NCI-H345 (cell line): ENCODE measurements around the gene NEURL2.

Source experiments
- DNase-seq: peaks from one replicate; lab custom pipeline; 2025; lab: John Stamatoyannopoulos, UW

Gene NEURL2

GRCh38 chr20:45872626-45873025 is 18.4 kb downstream of the NEURL2 start:
- DNase-seq = no peak

- DNase-seq = no peak
Measured at GRCh38 chr20:45867819-45868176, 23.2 kb downstream of the NEURL2 start.

- DNase-seq = no peak
Measured at GRCh38 chr20:45867136-45867818, 23.7 kb downstream of the NEURL2 start.

- no peak for DNase-seq
Measured at GRCh38 chr20:45866454-45866853, 24.6 kb downstream of the NEURL2 start.

- DNase-seq = no peak
Measured at GRCh38 chr20:45863543-45864470, 27.2 kb downstream of the NEURL2 start.

- peak; percentile 85 for DNase-seq
Measured at GRCh38 chr20:45861221-45862075, 29.6 kb downstream of the NEURL2 start.

- DNase-seq = peak; percentile 26
Measured at GRCh38 chr20:45860560-45861220, 30.3 kb downstream of the NEURL2 start.

GRCh38 chr20:45859916-45860315 is 31.1 kb downstream of the NEURL2 start:
- no peak for DNase-seq

- DNase-seq = no peak
Measured at GRCh38 chr20:45857882-45858216, 33.2 kb downstream of the NEURL2 start.

- DNase-seq = peak; percentile 100
Measured at GRCh38 chr20:45857114-45857881, 33.7 kb downstream of the NEURL2 start, which contains the start of the genes ACOT8 and ZSWIM3. TSS of gene ACOT8 (minus strand) at chr20:45857392. CDS start at chr20:45857315, 77 bp downstream. TSS of gene ZSWIM3 (plus strand) at chr20:45857614. CDS start at chr20:45857826, 212 bp downstream.

GRCh38 chr20:45853484-45853883 is 37.5 kb downstream of the NEURL2 start:
- DNase-seq = no peak

- no peak for DNase-seq
Measured at GRCh38 chr20:45852326-45852725, 38.7 kb downstream of the NEURL2 start.

GRCh38 chr20:45851501-45851900 is 39.5 kb downstream of the NEURL2 start:
- no peak for DNase-seq

GRCh38 chr20:45850926-45851325 is 40.1 kb downstream of the NEURL2 start:
- no peak for DNase-seq

- DNase-seq = no peak
Measured at GRCh38 chr20:45850238-45850637, 40.8 kb downstream of the NEURL2 start.

GRCh38 chr20:45848969-45849582 is 41.9 kb downstream of the NEURL2 start:
- DNase-seq = no peak

GRCh38 chr20:45848421-45848820 is 42.6 kb downstream of the NEURL2 start:
- no peak for DNase-seq

- no peak for DNase-seq
Measured at GRCh38 chr20:45845452-45845851, 45.6 kb downstream of the NEURL2 start.

- no peak for DNase-seq
Measured at GRCh38 chr20:45843506-45843905, 47.5 kb downstream of the NEURL2 start.

- DNase-seq = no peak
Measured at GRCh38 chr20:45842169-45842812, 48.7 kb downstream of the NEURL2 start.
